Hepatocyte (in vitro differentiated cells): ENCODE data around the gene PKNOX2. TPM values are rescaled to one million over a fixed set of nuclear protein-coding genes. Genes with fewer than 3 reads are reported as not detected.

Experiments used
- DNase-seq: peaks from one replicate; pipeline ENCODE4 v3.0.0-alpha.2; 2016; ENCODE audit warnings: low spot score
- H2AFZ ChIP-seq: fragments of 200-600 bp; sonication (generic); 2 replicates; pipeline ENCODE4 v1.6.0; 2016; ENCODE audit warnings: antibody characterized with exemption, mild to moderate bottlenecking
- H3K27ac ChIP-seq: fragments of 200-600 bp; sonication (generic); 2 replicates; pipeline ENCODE4 v1.5.1; 2016; ENCODE audit warnings: mild to moderate bottlenecking
- H3K27me3 ChIP-seq: fragments of 200-600 bp; sonication (generic); 2 replicates; pipeline ENCODE4 v1.6.1; 2016
- H3K36me3 ChIP-seq: fragments of 200-600 bp; sonication (generic); replicated peaks from 2 replicates; pipeline ENCODE4 v1.5.1; 2016; ENCODE audit warnings: low read depth; ENCODE audit not compliant: insufficient read depth
- H3K4me1 ChIP-seq: fragments of 200-600 bp; sonication (generic); 2 replicates; pipeline ENCODE4 v1.5.1; 2016; ENCODE audit warnings: mild to moderate bottlenecking, moderate library complexity; ENCODE audit not compliant: insufficient read depth
- H3K4me2 ChIP-seq: fragments of 200-600 bp; sonication (generic); 2 replicates; pipeline ENCODE4 v1.6.0; 2016
- H3K4me3 ChIP-seq: fragments of 200-600 bp; sonication (generic); 2 replicates; pipeline ENCODE4 v1.5.1; 2016; ENCODE audit warnings: mild to moderate bottlenecking
- H3K79me2 ChIP-seq: fragments of 200-600 bp; sonication (generic); 2 replicates; pipeline ENCODE4 v1.6.0; 2017; ENCODE audit warnings: mild to moderate bottlenecking
- H3K9me2 ChIP-seq: fragments of 200-600 bp; sonication (generic); replicated peaks from 2 replicates; pipeline ENCODE4 v1.6.0; 2017; ENCODE audit warnings: mild to moderate bottlenecking; ENCODE audit not compliant: insufficient read depth
- H3K9me3 ChIP-seq: fragments of 200-600 bp; sonication (generic); 2 replicates; pipeline ENCODE4 v1.5.1; 2016; ENCODE audit warnings: low read depth, mild to moderate bottlenecking
- H4K20me1 ChIP-seq: fragments of 200-600 bp; sonication (generic); 2 replicates; pipeline ENCODE4 v1.6.0; 2016; ENCODE audit warnings: mild to moderate bottlenecking; ENCODE audit not compliant: insufficient read depth, poor library complexity, severe bottlenecking
- EZH2 ChIP-seq: fragments of 200-600 bp; sonication (generic); IDR thresholded peaks from 2 replicates; pipeline ENCODE4 v1.6.1; 2016; ENCODE audit warnings: antibody characterized with exemption, mild to moderate bottlenecking, borderline replicate concordance
- EZH2phosphoT487 ChIP-seq: fragments of 200-600 bp; sonication (generic); IDR thresholded peaks from one replicate; pipeline ENCODE4 v1.6.1; 2018; ENCODE audit warnings: antibody characterized with exemption, mild to moderate bottlenecking, low read depth, moderate library complexity; ENCODE audit not compliant: unreplicated experiment, severe bottlenecking
- WGBS: methylation state at CpG from one replicate; pipeline ENCODE4 v1.1.6; 2016; ENCODE audit warnings: low lambda C conversion rate; ENCODE audit errors: missing lambda C conversion rate; 5-methylcytosine and 5-hydroxymethylcytosine counted together
- polyA plus RNA-seq: library from polyadenylated mRNA; unstranded; fragments of >200 nt; fragmentation: Nextera tagmentation; extraction: Ambion mirVana; gene quantifications from 2 replicates; pipeline ENCODE4 v1.2.1, GENCODE V29; 2016
- total RNA-seq: library from RNA; depleted of rRNA; stranded (reverse); fragments of >200 nt; gene quantifications from 2 replicates; pipeline ENCODE4 v1.2.3, GENCODE V29; 2014
- TF ChIP-seq, protein P1 (sequence below): fragments of 200-600 bp; sonication (generic); IDR thresholded peaks from 2 replicates; pipeline ENCODE4 v1.5.1; 2016; ENCODE audit warnings: antibody characterized with exemption, mild to moderate bottlenecking; ENCODE audit not compliant: poor library complexity

The PKNOX2 gene
- total and polyA plus RNA-seq, 2 experiments from 2014 or later, result 3.0 to 3.1 TPM

DNA sequence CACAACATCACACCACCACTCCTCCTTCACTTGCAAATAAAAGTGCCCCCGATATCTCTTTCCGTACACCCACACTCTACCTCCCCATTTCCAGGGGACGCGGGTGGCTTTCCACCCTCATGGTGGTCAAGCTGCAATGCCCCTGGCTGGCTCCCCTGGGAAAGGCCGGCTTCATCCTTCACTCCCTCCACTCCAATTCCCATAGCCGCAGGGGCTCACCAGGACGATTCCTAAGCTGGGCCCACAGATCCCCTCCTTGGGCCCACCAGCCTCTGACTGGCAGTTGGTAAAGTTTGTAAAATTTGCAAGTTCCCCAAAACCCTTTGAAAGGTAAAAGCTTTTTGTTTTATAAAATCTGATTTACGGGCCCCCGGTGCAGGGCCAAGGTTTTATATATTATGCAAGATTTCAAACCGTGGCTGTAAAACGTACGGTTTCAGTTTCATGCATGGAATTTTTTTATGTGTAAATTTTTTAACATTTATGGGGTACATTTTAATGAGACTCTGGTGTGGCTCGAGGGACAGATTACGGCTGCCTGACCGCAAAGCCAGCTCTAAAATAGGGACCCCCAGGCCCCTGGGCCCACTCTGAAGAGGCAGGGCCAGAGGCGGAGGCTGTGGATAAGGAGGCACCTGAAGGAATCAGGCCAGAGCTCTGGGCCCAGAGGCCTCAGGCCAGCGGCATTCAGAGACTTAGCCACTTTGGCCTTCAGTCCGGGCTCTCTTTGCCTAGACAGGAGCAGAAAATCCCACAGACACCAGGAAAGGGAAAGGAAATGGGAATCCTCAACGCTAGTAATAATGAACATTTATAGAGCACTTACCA, 225.0 kb downstream of the PKNOX2 start:
- TF ChIP-seq EZH2, result no peak
- Histone ChIP-seq H4K20me1 (no peaks in the 10 kb centered on the region), H3K27ac (peak overlapping the region; percentile 34), H3K36me3 (no peaks in the 10 kb centered on the region), H3K9me2 (no peaks in the 10 kb centered on the region), H2AFZ (no peak overlapping the region), H3K4me3 (no peak overlapping the region), H3K4me2 (no peak overlapping the region), H3K27me3 (no peaks in the 10 kb centered on the region), H3K79me2 (no peaks in the 10 kb centered on the region), H3K4me1 (peaks cover 5% of the 10 kb centered on the region), H3K9me3 (no peaks in the 10 kb centered on the region)
- DNase-seq, result no peak
- 67% methylated on average over 19 of the region's 19 CpGs for WGBS

DNA sequence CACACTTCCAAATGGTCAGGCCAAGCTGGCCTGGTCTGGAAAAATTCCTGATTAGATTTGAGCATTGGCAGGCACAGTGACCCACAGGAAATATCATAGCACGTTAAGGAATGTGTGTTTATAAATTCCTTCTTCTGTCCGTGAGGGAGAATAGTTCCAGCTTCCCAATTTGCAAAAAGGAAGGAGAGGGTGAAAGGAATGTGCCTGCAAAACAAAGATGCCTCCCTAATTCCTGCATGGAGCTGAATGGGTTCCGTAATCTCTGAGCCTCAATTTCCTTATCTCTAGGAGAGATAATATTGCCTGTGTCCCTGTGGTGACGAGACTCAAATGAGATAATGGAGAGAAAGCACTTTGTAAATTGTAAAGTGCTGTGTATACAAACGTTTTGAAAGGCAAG, 226.4 kb downstream of the PKNOX2 start:
- Histone ChIP-seq H3K4me1 (peaks cover 5% of the 10 kb centered on the region), H3K4me3 (no peak overlapping the region), H3K4me2 (no peak overlapping the region), H3K36me3 (no peaks in the 10 kb centered on the region), H4K20me1 (no peaks in the 10 kb centered on the region), H2AFZ (no peak overlapping the region), H3K27ac (peak overlapping the region; percentile 34), H3K27me3 (no peaks in the 10 kb centered on the region), H3K9me3 (no peaks in the 10 kb centered on the region), H3K9me2 (no peaks in the 10 kb centered on the region), H3K79me2 (no peaks in the 10 kb centered on the region)
- TF ChIP-seq EZH2, result no peak
- DNase-seq, result no peak
- WGBS, result 11% methylated on average over 5 of the region's 5 CpGs

DNA sequence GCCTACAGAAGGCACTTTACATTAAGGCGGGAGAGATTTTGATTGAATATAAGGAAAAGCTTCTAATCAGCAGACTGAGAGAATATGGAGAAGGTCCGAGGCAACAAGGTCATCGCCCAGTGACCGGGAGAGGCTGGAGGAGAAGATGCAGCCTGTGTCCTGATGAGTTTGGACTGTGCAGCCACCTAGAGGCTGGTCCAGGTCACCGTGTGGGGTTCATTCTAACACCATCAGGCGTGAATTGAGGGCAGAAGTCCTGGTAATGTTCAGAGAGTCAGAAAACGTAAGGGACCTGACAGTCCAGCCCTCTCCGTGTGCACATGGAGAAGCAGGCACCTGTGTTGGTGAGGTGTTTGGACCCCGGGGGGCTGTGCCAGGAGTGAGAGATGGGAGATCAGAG, 228.8 kb downstream of the PKNOX2 start:
- TF ChIP-seq, protein P1, sequence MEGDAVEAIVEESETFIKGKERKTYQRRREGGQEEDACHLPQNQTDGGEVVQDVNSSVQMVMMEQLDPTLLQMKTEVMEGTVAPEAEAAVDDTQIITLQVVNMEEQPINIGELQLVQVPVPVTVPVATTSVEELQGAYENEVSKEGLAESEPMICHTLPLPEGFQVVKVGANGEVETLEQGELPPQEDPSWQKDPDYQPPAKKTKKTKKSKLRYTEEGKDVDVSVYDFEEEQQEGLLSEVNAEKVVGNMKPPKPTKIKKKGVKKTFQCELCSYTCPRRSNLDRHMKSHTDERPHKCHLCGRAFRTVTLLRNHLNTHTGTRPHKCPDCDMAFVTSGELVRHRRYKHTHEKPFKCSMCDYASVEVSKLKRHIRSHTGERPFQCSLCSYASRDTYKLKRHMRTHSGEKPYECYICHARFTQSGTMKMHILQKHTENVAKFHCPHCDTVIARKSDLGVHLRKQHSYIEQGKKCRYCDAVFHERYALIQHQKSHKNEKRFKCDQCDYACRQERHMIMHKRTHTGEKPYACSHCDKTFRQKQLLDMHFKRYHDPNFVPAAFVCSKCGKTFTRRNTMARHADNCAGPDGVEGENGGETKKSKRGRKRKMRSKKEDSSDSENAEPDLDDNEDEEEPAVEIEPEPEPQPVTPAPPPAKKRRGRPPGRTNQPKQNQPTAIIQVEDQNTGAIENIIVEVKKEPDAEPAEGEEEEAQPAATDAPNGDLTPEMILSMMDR, result no peak
- TF ChIP-seq EZH2 (no peak), EZH2phosphoT487 (no peak)
- Histone ChIP-seq H3K9me3 (no peaks in the 10 kb centered on the region), H3K9me2 (no peaks in the 10 kb centered on the region), H4K20me1 (no peaks in the 10 kb centered on the region), H3K36me3 (no peaks in the 10 kb centered on the region), H3K4me1 (peaks cover 5% of the 10 kb centered on the region), H3K27me3 (no peaks in the 10 kb centered on the region), H3K79me2 (no peaks in the 10 kb centered on the region), H2AFZ (no peak overlapping the region), H3K4me3 (no peak overlapping the region), H3K27ac (no peak overlapping the region), H3K4me2 (no peak overlapping the region)
- WGBS, result 78% methylated on average over 9 of the region's 9 CpGs
- no peak for DNase-seq

DNA sequence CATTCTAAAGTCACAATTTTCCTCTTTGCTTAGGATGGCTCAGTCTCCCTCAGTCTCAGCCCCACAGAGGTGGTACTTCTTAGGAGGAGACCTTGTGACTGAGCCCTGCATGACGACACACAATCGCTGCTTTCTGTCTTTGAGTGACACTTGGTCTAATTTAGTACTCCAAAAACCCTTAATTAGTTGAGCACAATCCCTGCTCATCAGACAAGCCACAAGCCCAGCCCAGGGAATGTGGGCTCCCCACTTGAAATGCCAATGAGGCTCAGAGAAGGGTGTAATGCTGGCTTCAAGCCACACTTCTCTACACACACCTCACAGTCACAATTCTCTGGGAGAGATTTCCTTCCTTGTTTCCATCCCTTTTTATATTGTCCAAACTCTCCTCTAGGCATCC, 229.7 kb downstream of the PKNOX2 start:
- H3K27me3 ChIP-seq, result no peaks in the 10 kb centered on the region
- no peak overlapping the region for H3K4me2 ChIP-seq
- TF ChIP-seq, protein P1, result no peak
- TF ChIP-seq EZH2phosphoT487 (no peak), EZH2 (no peak)
- DNase-seq, result no peak
- H4K20me1 ChIP-seq, result no peaks in the 10 kb centered on the region
- peaks cover 5% of the 10 kb centered on the region for H3K4me1 ChIP-seq
- no peak overlapping the region for H3K27ac ChIP-seq
- 84% methylated on average over 2 of the region's 2 CpGs for WGBS
- no peak overlapping the region for H3K4me3 ChIP-seq
- no peaks in the 10 kb centered on the region for H3K79me2 ChIP-seq
- H3K9me2 ChIP-seq, result no peaks in the 10 kb centered on the region
- H2AFZ ChIP-seq, result no peak overlapping the region
- no peaks in the 10 kb centered on the region for H3K9me3 ChIP-seq
- no peaks in the 10 kb centered on the region for H3K36me3 ChIP-seq
